Activated CD4-positive, alpha-beta T cell treated with anti-CD3 and anti-CD28 coated beads for 48 hours (primary cell): Measurements from ENCODE around the gene FCGR3B.
"Not testable (repeated sequence)": the region's sequence is repeated elsewhere in the genome, so short reads cannot be mapped to it uniquely, and the experiment has no call there.

Source experiments
- DNase-seq: peaks from one replicate; pipeline ENCODE4 v3.0.0-alpha.2; 2020

The FCGR3B gene

DNA sequence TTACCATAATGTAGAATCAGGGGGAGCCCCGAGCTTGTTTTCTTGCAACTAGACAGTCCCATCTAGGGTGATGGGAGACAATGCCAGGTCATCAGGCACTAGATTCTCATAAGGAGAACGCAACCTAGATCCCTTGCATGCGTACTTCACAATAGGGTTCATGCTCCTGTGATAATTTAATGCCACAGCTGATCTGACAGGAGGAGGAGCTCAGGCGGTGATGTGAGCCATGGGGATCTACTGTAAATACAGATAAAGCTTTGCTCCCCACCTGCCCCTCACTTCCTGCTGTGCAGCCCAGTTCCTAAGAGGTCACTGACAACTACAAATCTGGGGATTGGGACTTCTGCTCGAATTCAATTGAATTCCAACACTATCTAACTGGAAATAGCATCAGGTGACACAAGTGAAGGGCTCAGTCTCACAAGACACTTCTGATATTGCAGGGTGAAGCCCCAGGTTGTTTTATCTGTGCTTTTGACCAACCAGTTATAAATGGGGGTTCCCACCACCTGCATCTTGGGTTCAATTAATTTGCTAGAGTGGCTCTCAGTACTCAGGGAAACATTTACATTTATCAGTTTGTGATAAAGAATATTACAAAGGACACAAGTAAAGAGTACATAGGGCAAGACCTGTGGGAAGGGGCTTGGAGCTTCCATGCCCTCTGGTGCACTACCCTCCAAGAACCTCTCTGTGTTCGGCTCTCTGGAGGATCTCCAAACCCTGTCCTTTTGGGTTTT, 7.4 kb upstream of the FCGR3B start:
- not testable (repeated sequence) for DNase-seq

GRCh38 chr1:161636976-161637375, 6.0 kb upstream of the FCGR3B start:
- not testable (repeated sequence) for DNase-seq

DNA sequence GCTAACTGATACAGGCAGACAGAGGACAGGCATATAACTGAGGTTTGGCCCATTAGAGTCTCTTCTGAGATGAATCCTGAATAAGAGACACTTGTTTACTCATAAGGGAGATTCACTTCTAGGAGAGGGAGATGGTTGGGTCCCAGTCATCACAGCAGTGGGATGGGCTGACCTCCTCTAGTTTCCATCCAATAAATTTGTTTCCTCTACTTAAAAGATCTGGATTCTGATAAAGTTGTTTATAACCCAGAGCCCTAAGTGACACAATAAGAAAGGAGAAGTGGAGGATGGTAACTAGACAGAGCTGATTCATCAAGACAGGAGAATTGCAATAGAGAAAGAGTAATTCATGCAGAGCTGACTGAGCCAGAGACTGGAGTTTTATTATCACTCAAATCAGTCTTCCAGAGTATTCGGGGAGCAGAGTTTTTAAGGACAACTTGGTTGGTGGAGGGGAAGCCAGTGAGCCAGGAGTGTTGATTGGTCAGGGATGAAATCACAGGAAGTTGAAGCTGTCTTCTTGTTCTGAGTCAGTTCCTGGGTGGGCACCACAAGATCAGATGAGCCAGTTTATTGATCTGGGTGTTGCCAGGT, 5.3 kb upstream of the FCGR3B start:
- DNase-seq: not testable (repeated sequence)

DNA sequence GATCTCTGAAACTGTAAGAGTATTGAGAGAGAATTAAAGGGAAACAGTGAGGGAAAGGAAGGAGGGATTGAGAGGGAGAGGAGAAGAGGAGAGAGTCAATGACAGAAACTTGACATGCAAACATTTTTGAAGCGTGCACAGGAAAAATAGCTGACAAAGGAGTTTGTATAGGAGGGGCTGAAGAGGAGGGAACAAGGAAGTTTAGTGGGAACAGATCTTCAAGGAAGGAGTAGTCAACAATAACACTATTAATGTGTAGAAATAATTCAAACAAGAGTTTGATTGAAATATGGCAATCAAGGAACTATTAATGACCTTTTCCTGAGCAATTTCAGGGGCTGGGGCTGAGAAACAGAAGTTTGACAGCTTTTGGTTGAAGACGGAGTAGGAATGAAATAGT, 4.0 kb upstream of the FCGR3B start:
- DNase-seq: not testable (repeated sequence)

DNA sequence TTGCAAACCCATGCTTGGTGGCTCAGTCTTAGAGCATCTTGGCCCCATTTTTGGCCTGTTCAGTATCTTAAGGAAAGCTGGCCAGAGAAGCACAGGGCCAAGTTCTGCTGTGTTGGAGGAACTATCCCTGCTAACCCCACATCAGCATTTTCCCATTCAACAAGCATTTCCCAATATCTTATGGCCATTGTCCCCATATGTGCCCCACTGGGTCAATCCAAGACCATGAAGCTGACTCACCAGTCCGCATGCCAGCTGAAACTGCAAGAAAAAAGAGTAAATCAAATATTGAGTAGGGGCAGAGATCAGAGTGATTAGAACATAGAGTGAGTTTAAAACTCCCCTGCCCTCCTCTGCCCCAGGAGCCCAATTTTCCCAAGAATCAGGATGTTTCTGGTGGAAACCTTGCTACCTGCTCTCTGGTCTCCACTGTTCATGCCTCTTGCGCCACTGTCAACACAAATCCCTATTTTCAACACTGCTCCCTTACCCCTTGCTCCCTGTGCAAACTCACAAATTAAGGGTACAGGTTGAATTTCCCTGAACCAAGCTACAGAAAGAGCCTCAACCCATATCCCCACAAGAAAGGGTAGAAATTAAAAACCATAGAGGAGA, 741 bp downstream of the FCGR3B start:
- DNase-seq: not testable (repeated sequence)

GRCh38 chr1:161626445-161627146, 4.4 kb downstream of the FCGR3B start:
- not testable (repeated sequence) for DNase-seq

DNA sequence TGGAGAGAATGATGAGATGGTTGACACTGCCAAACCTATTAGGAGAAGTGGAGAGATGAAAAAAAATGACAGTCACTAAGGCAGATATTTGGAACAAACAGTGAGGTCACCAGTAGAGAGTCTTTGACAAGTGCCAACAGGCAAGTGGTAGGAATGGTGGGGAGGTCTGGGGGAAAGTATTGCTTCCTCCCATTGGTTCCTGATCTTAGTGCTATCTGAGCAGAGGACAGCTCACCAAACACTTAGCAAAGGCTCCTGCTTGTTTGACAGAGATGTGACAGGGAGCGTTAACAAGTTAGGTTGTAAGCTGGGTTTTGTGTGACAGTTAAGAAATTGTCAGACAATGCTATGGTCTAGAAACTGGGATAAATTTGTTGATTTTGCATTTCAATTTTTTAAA, 6.4 kb downstream of the FCGR3B start:
- DNase-seq: not testable (repeated sequence)

GRCh38 chr1:161623401-161624051, 7.5 kb downstream of the FCGR3B start:
- DNase-seq: not testable (repeated sequence)

DNA sequence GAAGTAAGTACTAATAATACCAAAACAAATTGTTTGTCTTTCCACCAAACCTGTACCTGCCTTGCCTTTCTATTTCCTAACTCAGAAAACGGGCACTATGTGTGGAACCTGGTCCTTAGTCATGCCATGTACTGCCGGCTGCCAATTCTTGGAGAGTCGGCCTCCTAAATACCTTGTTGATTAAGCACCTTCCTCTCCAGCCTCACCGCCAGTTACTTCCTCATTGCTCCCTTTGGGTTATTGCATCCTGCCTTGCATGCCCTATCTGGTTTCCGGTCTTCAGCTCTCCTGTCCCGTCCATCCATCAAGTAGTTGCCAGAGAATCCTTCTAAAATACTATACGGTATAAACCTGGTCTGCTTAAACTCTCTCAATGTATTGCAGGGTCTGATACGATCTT, 8.9 kb downstream of the FCGR3B start:
- DNase-seq: not testable (repeated sequence)

GRCh38 chr1:161621181-161622000, 9.6 kb downstream of the FCGR3B start:
- peak; percentile 93 for DNase-seq

DNA sequence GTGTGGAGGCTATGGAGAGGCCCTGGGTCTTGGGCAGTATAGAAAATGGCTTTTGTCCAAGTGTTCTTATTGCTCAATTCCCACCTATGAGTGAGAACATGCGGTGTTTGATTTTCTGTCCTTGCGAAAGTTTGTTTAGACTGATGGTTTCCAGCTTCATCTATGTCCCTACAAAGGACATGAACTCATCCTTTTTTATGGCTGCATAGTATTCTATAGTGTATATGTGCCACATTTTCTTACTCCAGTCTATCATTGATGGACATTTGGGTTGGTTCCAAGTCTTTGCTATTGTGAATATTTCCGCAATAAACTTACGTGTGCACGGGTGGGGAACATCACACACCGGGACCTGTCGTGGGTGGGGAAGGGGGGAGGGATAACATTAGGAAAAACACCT, 10.6 kb downstream of the FCGR3B start:
- not testable (repeated sequence) for DNase-seq

DNA sequence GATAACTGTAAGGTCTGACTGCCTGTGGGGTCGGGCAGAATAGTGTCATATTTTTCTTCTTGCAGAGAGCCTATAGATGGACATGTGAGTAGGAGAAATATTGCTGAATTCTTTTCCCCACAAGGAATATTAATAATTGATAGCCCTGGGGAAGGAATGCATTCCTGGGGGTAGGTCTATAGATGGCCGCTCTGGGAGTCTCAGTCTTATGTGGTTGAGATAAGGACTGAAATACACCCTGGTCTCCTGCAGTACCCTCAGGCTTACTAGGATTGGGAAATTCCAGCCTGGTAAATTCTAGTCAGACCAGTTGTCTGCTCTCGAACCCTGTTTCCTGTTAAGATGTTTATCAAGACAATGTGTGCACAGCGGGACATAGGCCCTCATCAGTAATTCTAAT, 12.5 kb downstream of the FCGR3B start:
- not testable (repeated sequence) for DNase-seq

DNA sequence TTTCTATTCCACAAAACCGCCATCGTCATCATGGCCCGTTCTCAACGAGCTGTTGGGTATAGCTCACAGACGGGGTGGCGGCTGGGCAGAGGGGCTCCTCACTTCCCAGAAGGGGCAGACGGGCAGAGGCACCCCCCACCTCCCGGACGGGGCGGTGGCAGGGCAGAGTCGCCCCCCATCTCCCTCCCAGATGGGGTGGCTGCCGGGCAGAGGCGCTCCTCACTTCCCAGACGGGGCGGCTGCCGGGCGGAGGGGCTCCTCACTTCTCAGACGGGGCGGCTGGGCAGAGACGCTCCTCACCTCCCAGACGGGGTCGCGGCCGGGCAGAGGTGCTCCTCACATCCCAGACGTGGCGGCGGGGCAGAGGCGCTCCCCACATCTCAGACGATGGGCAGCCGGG, 14.6 kb downstream of the FCGR3B start:
- not testable (repeated sequence) for DNase-seq

- DNase-seq: not testable (repeated sequence)
Measured at GRCh38 chr1:161613142-161613514, 17.8 kb downstream of the FCGR3B start.

DNA sequence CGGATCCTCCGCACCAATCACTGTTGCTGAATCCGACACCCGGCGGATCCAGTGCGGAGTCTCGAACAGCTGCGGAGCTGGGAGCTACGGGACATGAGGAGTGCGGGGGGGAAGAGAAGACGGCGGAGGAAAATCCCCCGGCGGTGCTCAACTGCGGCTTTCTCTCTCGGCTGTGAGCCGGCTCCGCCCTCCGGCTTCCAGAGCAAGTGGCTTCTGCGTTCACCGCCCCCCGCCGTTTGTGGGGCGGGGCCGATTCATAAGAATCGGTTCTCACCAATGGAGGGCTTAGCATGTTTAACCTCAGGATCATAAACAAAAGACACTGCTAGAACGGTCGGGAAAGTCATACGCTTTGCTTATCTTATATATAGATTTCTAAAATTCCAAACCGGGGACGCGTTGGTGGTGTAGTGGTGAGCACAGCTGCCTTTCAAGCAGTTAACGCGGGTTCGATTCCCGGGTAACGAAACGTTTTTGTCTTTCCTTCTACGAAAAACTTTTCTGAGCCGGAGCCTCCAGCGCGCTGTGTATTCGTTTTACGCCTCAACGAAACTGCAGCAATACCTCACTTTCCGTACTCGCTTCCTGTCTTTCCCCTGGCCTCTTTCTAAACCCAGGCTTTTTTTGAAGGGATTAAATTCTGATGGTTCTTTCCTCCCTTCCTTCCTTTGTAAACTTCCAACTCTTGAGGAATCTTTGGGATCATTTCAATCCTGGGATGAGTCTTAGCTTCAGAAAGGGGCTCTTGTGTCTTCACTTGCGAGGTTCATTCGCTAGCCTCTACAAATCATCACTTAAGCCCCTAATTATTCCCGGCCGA, 18.4 kb downstream of the FCGR3B start:
- peak; percentile 95 for DNase-seq

DNA sequence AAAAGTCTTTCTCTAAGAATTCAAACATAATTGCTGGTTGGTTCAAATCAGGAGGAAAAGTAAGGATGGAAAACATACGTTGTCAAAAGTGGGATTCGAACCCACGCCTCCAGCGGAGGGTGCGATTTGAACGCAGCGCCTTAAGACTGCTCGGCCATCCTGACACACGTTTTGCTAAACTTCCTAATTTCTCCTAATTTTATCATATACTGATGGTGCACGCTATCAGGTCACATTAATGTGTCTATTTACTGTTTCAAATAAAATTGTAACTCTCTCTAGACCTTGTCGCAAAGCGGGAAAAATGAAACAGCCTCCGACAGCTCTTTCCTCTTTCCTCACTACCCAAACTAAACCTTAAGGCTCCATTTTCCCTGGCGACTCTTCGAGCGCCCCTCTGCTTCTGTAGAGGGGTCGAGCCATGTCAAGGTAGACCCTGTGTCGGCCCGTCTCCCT, 19.1 kb downstream of the FCGR3B start:
- DNase-seq: peak; percentile 47

- not testable (repeated sequence) for DNase-seq
Measured at GRCh38 chr1:161610198-161610597, 20.8 kb downstream of the FCGR3B start.

DNA sequence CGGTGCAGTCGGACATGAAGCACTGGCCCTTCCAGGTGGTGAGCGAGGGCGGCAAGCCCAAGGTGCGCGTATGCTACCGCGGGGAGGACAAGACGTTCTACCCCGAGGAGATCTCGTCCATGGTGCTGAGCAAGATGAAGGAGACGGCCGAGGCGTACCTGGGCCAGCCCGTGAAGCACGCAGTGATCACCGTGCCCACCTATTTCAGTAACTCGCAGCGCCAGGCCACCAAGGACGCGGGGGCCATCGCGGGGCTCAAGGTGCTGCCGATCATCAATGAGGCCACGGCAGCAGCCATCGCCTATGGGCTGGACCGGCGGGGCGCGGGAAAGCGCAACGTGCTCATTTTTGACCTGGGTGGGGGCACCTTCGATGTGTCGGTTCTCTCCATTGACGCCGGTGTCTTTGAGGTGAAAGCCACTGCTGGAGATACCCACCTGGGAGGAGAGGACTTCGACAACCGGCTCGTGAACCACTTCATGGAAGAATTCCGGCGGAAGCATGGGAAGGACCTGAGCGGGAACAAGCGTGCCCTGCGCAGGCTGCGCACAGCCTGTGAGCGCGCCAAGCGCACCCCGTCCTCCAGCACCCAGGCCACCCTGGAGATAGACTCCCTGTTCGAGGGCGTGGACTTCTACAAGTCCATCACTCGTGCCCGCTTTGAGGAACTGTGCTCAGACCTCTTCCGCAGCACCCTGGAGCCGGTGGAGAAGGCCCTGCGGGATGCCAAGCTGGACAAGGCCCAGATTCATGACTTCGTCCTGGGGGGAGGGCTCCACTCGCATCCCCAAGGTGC, 24.2 kb downstream of the FCGR3B start:
- DNase-seq: not testable (repeated sequence)

DNA sequence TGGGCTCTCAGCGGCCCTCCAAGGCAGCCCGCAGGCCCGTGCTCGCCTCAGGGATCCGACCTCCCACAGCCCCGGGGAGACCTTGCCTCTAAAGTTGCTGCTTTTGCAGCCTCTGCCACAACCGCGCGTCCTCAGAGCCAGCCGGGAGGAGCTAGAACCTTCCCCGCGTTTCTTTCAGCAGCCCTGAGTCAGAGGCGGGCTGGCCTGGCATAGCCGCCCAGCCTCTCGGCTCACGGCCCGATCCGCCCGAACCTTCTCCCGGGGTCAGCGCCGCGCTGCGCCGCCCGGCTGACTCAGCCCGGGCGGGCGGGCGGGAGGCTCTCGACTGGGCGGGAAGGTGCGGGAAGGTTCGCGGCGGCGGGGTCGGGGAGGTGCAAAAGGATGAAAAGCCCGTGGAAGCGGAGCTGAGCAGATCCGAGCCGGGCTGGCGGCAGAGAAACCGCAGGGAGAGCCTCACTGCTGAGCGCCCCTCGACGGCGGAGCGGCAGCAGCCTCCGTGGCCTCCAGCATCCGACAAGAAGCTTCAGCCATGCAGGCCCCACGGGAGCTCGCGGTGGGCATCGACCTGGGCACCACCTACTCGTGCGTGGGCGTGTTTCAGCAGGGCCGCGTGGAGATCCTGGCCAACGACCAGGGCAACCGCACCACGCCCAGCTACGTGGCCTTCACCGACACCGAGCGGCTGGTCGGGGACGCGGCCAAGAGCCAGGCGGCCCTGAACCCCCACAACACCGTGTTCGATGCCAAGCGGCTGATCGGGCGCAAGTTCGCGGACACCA, 25.0 kb downstream of the FCGR3B start:
- DNase-seq: peak; percentile 37
